WTC11 (cell line): ENCODE results near the gene GATC. TPM values are rescaled to one million over a fixed set of nuclear protein-coding genes. Genes with fewer than 3 reads are reported as not detected.

Experiments
- CREM ChIP-seq: sonication (generic); formaldehyde crosslinking; IDR thresholded peaks from 2 replicates; pipeline ENCODE4 v1.8.1; 2022; ENCODE audit warnings: mild to moderate bottlenecking, missing genetic modification reagents, moderate library complexity
- E2F5 ChIP-seq: sonication (generic); formaldehyde crosslinking; IDR thresholded peaks from 2 replicates; pipeline ENCODE4 v1.8.1; 2022; ENCODE audit warnings: mild to moderate bottlenecking, moderate library complexity, missing genetic modification reagents
- ESRRA ChIP-seq: sonication (generic); formaldehyde crosslinking; IDR thresholded peaks from 2 replicates; pipeline ENCODE4 v1.8.1; 2022; ENCODE audit warnings: mild to moderate bottlenecking, missing genetic modification reagents, borderline replicate concordance
- ETV6 ChIP-seq: sonication (generic); formaldehyde crosslinking; IDR thresholded peaks from 2 replicates; pipeline ENCODE4 v1.8.1; 2022; ENCODE audit warnings: mild to moderate bottlenecking, missing genetic modification reagents
- FOXP1 ChIP-seq: sonication (generic); formaldehyde crosslinking; IDR thresholded peaks from 2 replicates; pipeline ENCODE4 v1.8.0; 2022; ENCODE audit warnings: missing genetic modification reagents, mild to moderate bottlenecking, moderate library complexity, borderline replicate concordance
- FOXP4 ChIP-seq: sonication (generic); formaldehyde crosslinking; IDR thresholded peaks from 2 replicates; pipeline ENCODE4 v1.8.0; 2022; ENCODE audit warnings: mild to moderate bottlenecking, missing genetic modification reagents
- NFATC4 ChIP-seq: fragments of 250-450 bp; sonication (Bioruptor Pico); IDR thresholded peaks from 2 replicates; pipeline ENCODE4 v1.9.0; 2021; ENCODE audit warnings: mild to moderate bottlenecking
- NR1H2 ChIP-seq: sonication (generic); formaldehyde crosslinking; IDR thresholded peaks from 2 replicates; pipeline ENCODE4 v1.9.0; 2021; ENCODE audit warnings: mild to moderate bottlenecking, moderate library complexity, missing genetic modification reagents
- SMAD3 ChIP-seq: sonication (generic); formaldehyde crosslinking; IDR thresholded peaks from 2 replicates; pipeline ENCODE4 v1.8.0; 2022; ENCODE audit warnings: missing genetic modification reagents, mild to moderate bottlenecking, borderline replicate concordance
- ZNF121 ChIP-seq: sonication (generic); formaldehyde crosslinking; IDR thresholded peaks from 2 replicates; pipeline ENCODE4 v1.8.0; 2023; ENCODE audit warnings: missing genetic modification reagents
- ZNF138 ChIP-seq: sonication (generic); formaldehyde crosslinking; conservative IDR thresholded peaks from 2 replicates; pipeline ENCODE4 v1.8.1; 2022; ENCODE audit warnings: mild to moderate bottlenecking, moderate library complexity, missing genetic modification reagents
- ZNF416 ChIP-seq: fragments of 250-450 bp; sonication (Bioruptor Pico); IDR thresholded peaks from 2 replicates; pipeline ENCODE4 v1.9.0; 2021; ENCODE audit warnings: mild to moderate bottlenecking, inconsistent platforms
- total RNA-seq: library from RNA; stranded (reverse); gene quantifications from 3 replicates; pipeline ENCODE4 v1.2.3, GENCODE V29; 2021
- TF ChIP-seq, protein P1 (sequence below): sonication (generic); formaldehyde crosslinking; IDR thresholded peaks from 2 replicates; pipeline ENCODE4 v1.8.0; 2023; ENCODE audit warnings: missing genetic modification reagents, mild to moderate bottlenecking, borderline replicate concordance
- TF ChIP-seq, protein P2 (sequence below): sonication (generic); formaldehyde crosslinking; IDR thresholded peaks from 2 replicates; pipeline ENCODE4 v1.8.0; 2022; ENCODE audit warnings: mild to moderate bottlenecking, missing genetic modification reagents
- TF ChIP-seq, protein P3 (sequence below): sonication (generic); formaldehyde crosslinking; IDR thresholded peaks from 2 replicates; pipeline ENCODE4 v1.8.0; 2022; ENCODE audit warnings: missing genetic modification reagents
- TF ChIP-seq, protein P4 (sequence below): fragments of 250-450 bp; sonication (Bioruptor Pico); IDR thresholded peaks from 2 replicates; pipeline ENCODE4 v2.1.2; 2022; ENCODE audit warnings: mild to moderate bottlenecking, moderate library complexity
- TF ChIP-seq, protein P5 (sequence below): sonication (generic); formaldehyde crosslinking; IDR thresholded peaks from 2 replicates; pipeline ENCODE4 v1.8.0; 2023; ENCODE audit warnings: missing genetic modification reagents
- TF ChIP-seq, protein P6 (sequence below): fragments of 250-450 bp; sonication (Bioruptor Pico); IDR thresholded peaks from 2 replicates; pipeline ENCODE4 v1.9.0; 2021; ENCODE audit warnings: mild to moderate bottlenecking, borderline replicate concordance

Gene GATC
- total RNA-seq, 1 experiment from 2014 or later, result 33.9 TPM

GRCh38 chr12:120445911-120446843, at the start of gene GATC, which contains the start of gene TRIAP1 (continued):
- TF ChIP-seq, protein P1, sequence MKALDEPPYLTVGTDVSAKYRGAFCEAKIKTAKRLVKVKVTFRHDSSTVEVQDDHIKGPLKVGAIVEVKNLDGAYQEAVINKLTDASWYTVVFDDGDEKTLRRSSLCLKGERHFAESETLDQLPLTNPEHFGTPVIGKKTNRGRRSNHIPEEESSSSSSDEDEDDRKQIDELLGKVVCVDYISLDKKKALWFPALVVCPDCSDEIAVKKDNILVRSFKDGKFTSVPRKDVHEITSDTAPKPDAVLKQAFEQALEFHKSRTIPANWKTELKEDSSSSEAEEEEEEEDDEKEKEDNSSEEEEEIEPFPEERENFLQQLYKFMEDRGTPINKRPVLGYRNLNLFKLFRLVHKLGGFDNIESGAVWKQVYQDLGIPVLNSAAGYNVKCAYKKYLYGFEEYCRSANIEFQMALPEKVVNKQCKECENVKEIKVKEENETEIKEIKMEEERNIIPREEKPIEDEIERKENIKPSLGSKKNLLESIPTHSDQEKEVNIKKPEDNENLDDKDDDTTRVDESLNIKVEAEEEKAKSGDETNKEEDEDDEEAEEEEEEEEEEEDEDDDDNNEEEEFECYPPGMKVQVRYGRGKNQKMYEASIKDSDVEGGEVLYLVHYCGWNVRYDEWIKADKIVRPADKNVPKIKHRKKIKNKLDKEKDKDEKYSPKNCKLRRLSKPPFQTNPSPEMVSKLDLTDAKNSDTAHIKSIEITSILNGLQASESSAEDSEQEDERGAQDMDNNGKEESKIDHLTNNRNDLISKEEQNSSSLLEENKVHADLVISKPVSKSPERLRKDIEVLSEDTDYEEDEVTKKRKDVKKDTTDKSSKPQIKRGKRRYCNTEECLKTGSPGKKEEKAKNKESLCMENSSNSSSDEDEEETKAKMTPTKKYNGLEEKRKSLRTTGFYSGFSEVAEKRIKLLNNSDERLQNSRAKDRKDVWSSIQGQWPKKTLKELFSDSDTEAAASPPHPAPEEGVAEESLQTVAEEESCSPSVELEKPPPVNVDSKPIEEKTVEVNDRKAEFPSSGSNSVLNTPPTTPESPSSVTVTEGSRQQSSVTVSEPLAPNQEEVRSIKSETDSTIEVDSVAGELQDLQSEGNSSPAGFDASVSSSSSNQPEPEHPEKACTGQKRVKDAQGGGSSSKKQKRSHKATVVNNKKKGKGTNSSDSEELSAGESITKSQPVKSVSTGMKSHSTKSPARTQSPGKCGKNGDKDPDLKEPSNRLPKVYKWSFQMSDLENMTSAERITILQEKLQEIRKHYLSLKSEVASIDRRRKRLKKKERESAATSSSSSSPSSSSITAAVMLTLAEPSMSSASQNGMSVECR, result peak; percentile 94
- TF ChIP-seq ESRRA (CRISPR knock-in tag), result peak; percentile 64; the same call in 1 of the 2 replicates
- TF ChIP-seq SMAD3 (CRISPR knock-in tag), result peak; percentile 72; the same call in 1 of the 2 replicates
- no peak for TF ChIP-seq NFATC4 (CRISPR knock-in tag)
- TF ChIP-seq, protein P2, sequence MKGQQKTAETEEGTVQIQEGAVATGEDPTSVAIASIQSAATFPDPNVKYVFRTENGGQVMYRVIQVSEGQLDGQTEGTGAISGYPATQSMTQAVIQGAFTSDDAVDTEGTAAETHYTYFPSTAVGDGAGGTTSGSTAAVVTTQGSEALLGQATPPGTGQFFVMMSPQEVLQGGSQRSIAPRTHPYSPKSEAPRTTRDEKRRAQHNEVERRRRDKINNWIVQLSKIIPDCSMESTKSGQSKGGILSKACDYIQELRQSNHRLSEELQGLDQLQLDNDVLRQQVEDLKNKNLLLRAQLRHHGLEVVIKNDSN (CRISPR knock-in tag), result 0 out of 2 replicates have a peak, but pooled peaks have one; percentile 22
- TF ChIP-seq ZNF416 (CRISPR knock-in tag), result no peak
- peak; percentile 100 for TF ChIP-seq CREM (CRISPR knock-in tag)
- no peak for TF ChIP-seq ZNF138 (CRISPR knock-in tag)
- peak; percentile 81; the same call in 1 of the 2 replicates for TF ChIP-seq FOXP4
- TF ChIP-seq, protein P3, sequence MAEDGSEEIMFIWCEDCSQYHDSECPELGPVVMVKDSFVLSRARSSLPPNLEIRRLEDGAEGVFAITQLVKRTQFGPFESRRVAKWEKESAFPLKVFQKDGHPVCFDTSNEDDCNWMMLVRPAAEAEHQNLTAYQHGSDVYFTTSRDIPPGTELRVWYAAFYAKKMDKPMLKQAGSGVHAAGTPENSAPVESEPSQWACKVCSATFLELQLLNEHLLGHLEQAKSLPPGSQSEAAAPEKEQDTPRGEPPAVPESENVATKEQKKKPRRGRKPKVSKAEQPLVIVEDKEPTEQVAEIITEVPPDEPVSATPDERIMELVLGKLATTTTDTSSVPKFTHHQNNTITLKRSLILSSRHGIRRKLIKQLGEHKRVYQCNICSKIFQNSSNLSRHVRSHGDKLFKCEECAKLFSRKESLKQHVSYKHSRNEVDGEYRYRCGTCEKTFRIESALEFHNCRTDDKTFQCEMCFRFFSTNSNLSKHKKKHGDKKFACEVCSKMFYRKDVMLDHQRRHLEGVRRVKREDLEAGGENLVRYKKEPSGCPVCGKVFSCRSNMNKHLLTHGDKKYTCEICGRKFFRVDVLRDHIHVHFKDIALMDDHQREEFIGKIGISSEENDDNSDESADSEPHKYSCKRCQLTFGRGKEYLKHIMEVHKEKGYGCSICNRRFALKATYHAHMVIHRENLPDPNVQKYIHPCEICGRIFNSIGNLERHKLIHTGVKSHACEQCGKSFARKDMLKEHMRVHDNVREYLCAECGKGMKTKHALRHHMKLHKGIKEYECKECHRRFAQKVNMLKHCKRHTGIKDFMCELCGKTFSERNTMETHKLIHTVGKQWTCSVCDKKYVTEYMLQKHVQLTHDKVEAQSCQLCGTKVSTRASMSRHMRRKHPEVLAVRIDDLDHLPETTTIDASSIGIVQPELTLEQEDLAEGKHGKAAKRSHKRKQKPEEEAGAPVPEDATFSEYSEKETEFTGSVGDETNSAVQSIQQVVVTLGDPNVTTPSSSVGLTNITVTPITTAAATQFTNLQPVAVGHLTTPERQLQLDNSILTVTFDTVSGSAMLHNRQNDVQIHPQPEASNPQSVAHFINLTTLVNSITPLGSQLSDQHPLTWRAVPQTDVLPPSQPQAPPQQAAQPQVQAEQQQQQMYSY, result no peak
- TF ChIP-seq, protein P4, sequence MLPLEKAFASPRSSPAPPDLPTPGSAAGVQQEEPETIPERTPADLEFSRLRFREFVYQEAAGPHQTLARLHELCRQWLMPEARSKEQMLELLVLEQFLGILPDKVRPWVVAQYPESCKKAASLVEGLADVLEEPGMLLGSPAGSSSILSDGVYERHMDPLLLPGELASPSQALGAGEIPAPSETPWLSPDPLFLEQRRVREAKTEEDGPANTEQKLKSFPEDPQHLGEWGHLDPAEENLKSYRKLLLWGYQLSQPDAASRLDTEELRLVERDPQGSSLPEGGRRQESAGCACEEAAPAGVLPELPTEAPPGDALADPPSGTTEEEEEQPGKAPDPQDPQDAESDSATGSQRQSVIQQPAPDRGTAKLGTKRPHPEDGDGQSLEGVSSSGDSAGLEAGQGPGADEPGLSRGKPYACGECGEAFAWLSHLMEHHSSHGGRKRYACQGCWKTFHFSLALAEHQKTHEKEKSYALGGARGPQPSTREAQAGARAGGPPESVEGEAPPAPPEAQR, result no peak
- peak; percentile 71; the same call in 1 of the 2 replicates for TF ChIP-seq ZNF121 (CRISPR knock-in tag)
- TF ChIP-seq FOXP1 (CRISPR knock-in tag), result peak; percentile 97
- TF ChIP-seq ETV6 (CRISPR knock-in tag), result peak; percentile 95
- TF ChIP-seq, protein P5, sequence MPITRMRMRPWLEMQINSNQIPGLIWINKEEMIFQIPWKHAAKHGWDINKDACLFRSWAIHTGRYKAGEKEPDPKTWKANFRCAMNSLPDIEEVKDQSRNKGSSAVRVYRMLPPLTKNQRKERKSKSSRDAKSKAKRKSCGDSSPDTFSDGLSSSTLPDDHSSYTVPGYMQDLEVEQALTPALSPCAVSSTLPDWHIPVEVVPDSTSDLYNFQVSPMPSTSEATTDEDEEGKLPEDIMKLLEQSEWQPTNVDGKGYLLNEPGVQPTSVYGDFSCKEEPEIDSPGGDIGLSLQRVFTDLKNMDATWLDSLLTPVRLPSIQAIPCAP (CRISPR knock-in tag), result peak; percentile 88
- TF ChIP-seq, protein P6, sequence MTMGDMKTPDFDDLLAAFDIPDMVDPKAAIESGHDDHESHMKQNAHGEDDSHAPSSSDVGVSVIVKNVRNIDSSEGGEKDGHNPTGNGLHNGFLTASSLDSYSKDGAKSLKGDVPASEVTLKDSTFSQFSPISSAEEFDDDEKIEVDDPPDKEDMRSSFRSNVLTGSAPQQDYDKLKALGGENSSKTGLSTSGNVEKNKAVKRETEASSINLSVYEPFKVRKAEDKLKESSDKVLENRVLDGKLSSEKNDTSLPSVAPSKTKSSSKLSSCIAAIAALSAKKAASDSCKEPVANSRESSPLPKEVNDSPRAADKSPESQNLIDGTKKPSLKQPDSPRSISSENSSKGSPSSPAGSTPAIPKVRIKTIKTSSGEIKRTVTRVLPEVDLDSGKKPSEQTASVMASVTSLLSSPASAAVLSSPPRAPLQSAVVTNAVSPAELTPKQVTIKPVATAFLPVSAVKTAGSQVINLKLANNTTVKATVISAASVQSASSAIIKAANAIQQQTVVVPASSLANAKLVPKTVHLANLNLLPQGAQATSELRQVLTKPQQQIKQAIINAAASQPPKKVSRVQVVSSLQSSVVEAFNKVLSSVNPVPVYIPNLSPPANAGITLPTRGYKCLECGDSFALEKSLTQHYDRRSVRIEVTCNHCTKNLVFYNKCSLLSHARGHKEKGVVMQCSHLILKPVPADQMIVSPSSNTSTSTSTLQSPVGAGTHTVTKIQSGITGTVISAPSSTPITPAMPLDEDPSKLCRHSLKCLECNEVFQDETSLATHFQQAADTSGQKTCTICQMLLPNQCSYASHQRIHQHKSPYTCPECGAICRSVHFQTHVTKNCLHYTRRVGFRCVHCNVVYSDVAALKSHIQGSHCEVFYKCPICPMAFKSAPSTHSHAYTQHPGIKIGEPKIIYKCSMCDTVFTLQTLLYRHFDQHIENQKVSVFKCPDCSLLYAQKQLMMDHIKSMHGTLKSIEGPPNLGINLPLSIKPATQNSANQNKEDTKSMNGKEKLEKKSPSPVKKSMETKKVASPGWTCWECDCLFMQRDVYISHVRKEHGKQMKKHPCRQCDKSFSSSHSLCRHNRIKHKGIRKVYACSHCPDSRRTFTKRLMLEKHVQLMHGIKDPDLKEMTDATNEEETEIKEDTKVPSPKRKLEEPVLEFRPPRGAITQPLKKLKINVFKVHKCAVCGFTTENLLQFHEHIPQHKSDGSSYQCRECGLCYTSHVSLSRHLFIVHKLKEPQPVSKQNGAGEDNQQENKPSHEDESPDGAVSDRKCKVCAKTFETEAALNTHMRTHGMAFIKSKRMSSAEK (CRISPR knock-in tag), result no peak
- peak; percentile 41; the same call in 1 of the 2 replicates for TF ChIP-seq E2F5 (CRISPR knock-in tag)
- no peak for TF ChIP-seq NR1H2 (CRISPR knock-in tag)
